Stimulated activated CD4-positive, alpha-beta T cell treated with anti-CD3 and anti-CD28 coated beads, Interleukin-4, amount 100 ng/mL, for 24 hours (primary cell): ENCODE results near the gene OSBPL2.
A peak's percentile ranks its signal among the peaks of the same experiment; 100 is the strongest.

ENCODE experiments used
- DNase-seq: peaks from one replicate; pipeline ENCODE4 v3.0.0-alpha.2; 2020

The OSBPL2 gene

DNA sequence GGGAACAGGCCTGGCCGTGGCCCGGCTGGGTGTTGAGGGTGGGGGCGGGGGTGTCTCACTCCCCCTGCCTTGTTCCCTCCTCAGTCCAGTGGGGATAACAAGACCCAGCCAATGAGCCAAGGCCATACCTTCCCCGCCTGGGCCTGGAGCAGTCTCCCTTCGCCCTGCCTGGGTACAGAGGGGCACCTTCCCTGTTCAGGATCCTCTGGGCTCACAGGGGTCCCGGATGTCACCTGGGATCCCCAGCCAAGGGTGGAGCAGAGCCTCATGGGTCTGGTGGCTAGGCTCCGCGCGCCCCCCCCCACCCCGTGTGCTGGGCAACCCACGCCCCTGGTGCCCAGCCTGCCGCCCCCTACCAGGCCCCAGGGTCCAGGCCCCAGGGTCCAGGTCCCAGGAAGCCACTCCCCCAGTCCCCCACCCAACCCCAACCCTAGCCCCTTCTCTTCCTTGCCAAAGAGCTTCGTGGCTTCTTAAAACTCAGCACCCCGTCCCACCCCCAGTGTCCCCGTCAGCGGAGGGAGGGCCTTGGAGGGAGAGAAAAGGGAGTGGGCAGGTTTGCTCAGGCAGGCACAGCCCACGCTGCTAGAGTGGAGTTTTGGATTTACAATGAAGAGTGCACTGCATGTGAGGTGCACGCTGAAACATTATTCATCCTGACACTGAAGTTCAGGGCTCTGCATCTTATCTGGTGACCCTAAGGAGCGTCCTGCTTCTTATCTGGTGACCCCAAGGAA lies 30.1 kb upstream of the OSBPL2 start:
- no peak for DNase-seq

DNA sequence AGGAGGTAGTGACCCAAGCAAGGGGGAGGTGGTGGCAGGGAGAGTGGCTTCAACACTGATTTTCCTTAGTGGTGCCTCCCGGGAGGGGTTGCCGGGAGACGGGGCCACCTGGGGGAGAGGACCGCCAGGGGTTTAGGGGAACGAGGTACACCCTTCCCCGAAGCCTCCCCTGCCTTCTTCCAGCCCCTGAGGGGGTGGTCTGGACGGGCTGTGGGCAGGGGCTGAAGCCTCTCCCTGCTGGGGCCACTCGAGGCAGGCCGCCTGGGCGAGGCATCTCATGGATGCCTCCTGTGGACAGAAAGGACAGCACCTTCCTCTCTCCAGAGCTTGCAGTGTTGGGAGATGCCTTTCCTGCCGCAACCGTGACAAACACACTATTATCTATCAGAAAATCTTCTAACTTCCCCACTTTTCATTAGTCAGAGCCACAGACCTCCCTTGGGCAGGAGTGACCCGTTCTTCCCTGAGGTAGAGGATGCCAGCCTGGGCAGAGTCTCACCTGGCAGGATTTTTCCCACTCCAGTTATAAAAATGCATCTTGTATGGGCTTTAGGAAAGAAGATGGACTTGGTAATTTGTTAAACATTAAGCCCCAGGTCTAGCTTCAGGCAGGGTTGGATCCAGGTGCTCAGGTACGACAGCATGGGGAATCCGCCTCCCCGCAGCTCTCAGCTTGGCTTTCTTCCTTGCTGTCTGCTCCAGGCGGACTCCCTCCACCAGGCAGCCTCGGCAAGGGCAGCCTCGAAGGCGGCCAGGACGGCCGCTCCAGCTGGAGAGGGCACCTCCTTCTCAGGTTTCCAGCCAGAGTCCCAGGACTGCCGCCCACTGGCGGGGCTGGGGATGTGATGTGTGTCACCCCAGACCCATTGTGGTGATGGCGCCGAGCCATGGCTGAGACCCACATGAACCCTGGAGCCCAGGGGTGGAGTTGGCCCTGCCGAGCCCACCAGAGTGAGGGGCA lies 29.2 kb upstream of the OSBPL2 start:
- DNase-seq, result no peak

DNA sequence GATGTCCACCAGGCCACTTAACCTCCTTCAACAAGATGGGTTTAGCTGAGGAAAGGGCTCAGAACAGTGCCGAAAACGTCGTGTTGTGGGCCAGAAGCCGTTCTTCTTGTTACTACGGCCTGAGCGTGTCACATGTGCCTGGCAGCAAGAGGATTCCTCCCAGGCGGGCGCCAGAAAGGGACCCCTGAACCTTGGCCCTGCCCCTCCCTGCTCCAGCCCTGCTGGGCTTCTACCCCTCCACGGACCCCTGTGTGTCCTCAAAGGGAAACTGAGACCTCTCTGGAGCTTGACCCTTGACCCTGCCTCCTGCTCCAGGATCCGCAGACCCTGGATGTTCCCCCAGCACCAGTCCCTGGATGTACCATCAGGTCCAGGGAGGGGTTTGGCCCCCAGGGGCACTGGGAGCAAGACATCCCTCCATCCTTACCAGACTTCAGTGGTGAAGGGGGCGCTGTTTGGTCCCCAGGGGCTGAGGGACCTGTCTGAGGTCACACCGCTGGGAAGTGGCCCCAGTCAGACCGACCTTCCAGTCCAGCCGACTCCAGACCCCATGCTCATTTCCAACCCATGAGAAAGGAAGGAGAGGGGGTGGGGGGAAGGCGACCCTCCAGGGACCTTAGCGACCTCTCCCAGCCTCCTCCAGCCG lies 28.3 kb upstream of the OSBPL2 start:
- DNase-seq, result no peak

DNA sequence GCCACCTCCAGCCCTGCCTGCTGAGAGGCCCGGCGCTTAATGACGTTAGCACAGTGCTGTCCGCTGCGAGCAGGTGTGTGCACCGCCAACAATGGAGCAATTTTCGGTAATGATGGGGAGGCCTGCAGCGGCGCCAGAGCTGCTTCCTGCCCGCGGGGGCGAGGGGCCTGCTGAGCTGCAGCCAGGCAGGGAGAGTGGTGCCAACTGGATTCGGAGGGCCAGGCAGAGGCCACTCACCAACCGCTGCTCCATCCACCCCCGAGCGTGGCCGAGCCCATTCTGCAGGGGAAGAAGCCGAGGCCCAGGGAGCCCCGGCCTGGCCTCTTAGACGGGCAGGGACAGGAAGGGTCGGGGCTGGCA lies 27.8 kb upstream of the OSBPL2 start:
- no peak for DNase-seq

DNA sequence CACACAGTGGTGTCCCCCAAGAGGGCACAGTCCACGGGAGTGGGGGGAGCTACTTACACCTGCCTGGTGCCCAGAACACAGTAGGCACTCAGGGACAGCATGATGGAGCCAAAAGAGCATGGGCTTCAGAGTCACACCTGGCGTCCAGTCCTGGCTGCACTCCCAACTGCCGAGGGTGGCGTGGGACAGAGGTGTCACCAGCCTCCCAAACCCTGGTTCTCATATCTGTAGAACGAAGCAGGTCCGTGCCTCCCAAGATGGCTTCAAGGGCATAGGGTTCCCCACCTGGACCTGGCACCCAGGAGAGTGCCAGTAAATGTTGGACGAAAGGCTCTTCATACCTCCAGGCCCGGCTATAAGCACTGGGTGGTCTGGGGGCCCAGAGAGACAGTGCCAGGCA lies 27.1 kb upstream of the OSBPL2 start:
- no peak for DNase-seq

DNA sequence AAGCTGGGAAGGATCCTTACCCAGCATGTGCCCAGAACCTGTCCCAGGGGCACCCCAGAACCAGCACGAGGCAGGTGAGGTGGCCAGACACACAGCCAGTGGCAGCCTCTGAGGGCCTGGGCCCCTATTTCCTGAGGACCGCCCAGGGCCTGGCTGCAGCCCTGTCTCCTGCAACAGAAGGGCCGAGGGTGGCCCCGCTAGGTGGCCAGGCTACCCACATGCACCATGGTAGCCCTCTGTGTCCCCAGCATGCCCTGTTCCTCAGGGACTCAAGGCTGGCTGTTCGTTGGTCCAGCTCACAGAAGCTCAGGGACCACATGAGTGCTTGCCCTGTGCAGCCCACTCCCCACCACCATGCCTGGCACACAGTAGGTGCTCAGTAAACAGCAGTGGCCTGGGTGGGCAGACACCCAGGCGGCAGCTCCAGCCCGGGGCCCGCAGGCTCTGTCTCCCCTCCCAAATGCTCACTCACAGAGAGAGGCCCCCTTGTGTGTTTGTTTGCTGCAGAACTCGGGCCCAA lies 26.5 kb upstream of the OSBPL2 start:
- no peak for DNase-seq

DNA sequence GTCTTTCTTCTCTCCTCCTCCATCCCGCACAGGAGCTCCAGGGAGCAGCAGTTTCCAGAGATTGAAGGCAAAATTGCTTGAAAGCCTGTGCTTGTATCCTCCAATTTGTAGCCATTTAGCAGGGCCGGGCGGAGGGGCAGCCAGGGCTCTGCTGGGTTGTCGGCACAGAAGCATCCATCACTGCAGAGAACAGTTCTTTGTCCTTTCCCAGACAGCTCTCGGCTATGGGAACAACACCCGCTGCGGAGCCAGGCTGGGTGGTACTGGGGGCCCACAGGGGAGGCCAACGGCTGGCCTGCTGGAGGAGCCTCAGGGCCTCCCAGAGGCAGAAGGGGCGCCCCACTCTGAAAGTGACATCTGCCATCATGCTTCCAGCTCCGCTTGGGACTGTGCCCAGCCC lies 26.0 kb upstream of the OSBPL2 start:
- no peak for DNase-seq

DNA sequence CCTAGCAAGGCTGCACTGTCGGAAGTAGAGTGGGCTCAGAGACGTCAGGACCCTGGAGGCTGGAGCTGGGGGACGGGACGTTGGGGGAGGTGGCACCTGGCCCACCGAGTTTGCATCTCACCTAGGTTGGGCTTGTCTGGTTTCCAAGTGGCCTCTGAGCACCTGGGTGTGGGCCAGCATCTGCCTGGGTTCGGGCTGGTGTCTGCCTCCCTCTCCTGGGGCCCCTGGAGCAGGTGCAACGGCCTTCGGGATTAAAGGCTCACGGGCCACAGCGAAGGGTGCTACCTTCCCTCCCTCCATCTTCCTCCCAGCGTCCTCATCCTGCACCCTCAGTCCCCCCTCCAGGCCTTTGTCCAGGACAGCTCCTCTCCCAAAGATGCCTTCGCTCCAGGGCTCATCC lies 24.3 kb upstream of the OSBPL2 start:
- no peak for DNase-seq

DNA sequence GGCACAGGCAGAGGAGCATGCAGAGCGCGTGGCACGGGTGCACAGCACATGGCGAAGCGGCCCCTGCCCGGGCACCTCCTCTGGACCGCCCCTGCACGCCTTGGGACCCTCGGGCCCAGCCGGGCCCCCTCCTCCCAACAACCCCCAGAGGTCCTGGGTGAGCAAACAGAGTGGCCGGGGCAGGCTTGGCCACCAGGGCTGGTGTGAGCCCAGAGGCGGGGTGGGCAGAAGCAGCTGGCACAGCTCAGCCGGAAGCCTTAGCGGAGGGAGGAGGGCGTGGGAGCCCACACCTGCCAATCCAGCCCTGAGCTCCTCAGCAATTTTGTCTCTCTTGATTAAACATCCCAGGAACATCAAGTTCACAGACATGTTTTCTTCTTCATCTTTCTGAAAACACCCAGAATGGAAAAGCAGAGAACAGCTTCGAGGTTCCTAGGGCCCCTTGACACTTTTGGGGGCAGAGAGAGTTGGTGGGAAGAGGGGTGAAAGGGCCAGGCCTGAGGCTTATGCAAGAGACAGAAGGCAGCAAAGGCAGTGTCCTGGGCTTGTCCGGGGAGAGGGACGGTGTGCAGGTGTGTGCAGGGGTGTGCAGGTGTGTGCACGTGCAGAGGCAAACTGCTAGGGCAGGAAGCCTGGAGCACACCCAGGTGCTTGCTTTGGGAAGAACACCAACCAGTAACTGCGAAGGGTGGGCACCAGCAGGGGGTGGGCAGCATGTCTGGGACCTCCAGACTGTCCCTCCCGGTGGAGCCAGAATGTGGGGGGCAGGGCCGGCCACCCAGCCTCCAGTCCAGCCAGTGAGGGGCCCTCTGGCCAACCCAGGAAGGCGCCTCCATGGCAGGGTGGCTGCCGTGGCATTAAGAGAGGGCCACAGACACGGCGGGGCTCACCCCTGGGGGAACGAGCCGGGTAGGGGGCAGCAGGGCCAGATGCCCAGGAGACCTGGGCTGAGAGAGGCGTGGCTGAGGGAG lies 23.0 kb upstream of the OSBPL2 start:
- no peak for DNase-seq

DNA sequence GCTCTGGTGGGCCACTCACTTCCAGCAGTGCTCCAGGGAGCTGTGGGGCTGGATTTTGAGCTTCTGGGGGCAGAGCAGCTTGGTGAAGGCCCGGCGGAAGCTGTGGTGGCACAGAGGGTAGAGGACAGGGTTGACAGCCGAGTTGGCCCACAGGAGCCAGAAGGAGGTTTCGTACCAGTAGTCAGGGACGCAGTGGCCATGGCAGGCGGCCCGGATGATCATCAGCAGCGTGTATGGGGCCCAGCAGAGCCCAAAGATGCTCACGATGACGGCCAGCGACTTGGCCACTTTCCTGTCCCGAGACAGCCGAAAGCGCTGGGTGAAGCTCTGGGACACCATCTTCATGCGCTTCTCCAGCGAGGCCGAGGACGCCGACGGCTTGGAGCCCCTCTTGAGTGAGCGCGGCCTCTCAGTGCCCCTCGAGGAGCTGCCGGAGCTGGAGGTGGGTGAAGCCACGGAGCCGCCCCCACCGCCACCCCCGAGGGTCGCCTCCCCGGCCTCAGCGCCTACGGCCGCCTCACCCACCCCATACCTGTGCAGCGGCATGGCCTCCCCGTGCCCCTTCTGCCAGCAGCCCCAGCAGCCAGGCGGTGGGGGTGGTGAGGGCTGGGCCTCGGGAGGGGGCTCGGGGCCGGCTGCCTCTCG lies 22.2 kb upstream of the OSBPL2 start:
- DNase-seq, result no peak

DNA sequence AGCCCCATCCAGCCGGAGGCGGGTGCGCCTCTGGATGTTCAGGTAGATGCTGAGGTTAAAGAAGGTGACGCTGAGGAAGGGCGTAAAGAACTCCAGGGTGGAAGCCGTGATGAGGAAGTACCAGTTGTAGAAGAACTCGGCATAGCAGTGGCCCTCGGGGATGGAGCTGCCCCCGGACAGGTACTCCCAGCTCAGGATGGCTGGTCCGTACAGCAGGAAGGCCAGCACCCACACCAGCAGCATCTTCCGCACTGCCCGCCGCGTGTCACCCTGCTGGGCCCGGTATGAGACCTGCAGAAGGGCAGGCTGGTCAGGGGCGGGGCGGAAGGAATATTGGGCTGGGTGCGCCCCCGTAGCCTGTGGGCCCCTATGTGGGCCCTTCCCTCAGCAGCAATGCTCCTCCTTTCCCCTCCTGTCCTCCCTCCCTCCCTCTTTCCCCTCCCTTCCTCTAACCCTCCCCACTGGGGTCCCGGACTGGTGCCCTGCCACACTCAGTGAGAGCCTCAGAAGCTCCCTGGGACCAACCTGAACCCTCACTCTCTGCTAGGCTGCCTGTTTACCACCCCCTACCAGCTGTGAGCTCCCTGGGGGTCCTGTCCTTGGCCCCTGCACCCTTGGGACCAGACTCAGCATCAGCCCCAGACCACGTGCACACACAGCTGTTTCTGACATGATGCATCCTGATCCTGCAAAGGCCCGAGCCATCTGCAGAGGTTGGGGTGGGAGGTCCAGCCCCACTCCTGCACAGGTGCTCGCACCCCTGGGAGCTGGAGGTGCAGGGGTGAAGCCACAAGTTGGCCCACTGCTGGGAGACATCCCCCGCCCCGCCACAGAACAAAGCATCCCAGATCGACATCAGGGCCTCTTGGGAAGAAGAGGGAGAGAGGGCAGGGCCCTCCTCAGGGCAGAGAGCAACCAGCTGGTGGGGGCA lies 21.4 kb upstream of the OSBPL2 start:
- DNase-seq, result no peak

DNA sequence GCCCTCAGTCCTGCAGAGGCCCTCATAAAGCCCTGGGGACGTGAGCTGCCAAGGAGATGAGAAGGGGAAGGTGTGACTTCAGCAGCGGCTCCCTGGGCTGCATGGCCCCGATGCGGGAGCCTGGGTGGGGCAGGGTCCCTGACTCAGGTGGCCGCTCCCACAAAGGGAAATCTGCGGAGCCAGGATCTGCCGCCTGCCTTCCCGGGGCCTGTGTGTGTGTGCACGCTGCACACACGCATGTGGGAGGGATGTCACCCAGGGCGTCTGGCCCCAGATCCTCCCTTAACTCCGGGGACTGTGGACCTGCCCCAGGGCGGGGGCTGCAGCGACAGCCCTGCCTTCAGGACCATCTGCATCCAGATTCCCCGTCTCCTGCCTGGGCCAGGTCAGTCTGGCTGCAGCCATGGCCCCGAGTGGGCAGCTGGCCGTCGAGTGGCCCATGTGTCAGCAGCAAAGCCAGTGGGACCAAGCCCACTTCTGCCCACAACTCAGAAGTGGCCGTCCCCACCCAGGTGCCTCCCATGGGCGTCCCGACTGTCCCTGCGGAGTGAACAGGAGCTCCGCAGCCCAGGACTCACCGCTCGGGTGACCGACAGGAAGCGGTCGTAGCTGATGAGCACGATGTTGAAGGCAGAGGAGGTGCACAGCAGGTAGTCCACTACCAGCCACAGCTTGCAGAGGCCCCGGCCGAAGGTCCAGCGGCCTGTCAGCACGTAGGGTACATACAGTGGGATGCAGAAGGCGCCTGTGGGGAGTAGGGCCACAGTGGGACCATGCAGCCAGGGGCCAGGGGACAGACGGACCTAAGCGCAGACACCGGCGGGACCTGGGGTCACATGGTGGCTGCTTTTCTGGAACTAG lies 20.2 kb upstream of the OSBPL2 start:
- DNase-seq, result no peak

DNA sequence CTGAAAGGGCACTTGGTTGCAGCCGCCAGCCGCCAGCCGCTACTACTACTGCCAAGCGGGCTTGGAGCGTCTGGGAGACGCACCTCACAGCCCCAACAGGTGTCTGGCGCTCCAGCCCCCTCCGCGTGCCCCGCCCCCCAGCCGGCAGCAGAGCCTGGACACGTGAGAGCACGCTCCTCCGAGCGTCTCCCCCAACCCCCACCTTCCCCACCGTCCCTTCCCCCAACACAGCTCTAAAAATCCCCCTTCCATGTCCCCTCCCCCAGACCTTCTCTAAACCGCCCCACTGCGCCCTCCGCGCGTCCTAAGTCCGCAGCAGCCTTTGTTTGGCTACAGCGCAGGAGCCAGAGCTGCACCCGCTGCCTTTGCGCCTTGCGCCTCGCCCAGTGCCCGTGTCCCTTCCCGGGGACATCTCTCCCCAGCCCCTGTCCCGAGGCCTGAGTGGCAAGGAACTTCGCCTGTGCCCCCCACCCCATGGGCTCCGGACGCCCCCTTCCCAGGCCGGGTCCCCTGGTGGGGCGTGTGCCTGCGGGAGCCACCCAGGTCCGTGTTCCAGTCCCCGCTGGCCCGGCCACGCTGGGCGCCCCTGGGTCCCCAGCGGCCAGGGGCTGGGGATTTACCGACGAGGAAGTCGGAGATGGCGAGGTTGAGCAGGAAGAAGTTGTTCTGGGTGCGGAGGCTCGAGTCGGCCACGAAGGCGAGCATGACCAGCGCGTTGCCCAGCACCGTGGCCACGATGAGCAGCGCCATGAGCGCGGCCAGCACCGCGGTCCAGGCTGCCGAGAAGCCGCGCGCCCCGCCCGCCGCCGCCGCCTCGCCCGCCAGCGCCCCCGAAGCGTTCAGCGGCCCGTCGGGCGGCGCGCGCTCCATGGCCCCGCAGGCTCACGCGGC lies 19.0 kb upstream of the OSBPL2 start:
- DNase-seq, result no peak

DNA sequence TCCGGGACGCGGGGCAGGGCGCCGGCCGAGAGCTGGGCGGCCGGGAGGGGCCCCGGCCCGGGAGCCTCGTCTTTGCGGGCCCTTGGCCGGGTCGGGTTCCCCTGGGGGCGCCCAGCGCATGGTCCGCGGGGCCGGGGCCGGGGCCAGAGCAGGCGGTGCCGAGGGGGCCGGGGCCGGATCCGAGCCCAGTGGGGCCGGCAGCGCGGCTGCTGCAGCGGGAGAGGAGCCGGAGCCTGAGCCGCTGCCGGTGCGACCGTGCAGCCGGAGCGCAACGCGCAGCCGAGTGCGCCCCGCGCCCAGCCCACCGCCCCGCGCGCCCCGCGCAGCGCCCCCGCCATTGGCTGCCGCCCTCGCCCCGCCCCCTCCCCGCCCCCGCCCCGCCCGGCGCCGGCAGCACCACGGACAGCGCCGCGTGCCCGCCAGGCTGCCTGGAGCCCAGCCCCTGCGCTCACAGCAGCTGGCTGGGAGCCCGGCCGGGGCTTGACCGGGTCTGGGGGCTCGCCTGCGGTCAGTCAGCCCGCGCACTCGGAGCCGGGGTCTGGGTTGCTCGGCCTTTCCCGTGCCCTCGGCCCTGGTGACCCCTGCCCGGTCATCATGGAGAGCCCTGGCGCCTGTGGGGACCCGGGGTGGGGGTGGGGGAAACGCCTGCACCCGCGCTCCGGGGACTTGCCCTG lies 18.2 kb upstream of the OSBPL2 start, which contains the start of gene HRH3:
HRH3 (minus strand) TSS at position 287 of the 674 bp plus-strand sequence. CDS start 308 bp downstream, outside the sequence.
- peak; percentile 39 for DNase-seq

DNA sequence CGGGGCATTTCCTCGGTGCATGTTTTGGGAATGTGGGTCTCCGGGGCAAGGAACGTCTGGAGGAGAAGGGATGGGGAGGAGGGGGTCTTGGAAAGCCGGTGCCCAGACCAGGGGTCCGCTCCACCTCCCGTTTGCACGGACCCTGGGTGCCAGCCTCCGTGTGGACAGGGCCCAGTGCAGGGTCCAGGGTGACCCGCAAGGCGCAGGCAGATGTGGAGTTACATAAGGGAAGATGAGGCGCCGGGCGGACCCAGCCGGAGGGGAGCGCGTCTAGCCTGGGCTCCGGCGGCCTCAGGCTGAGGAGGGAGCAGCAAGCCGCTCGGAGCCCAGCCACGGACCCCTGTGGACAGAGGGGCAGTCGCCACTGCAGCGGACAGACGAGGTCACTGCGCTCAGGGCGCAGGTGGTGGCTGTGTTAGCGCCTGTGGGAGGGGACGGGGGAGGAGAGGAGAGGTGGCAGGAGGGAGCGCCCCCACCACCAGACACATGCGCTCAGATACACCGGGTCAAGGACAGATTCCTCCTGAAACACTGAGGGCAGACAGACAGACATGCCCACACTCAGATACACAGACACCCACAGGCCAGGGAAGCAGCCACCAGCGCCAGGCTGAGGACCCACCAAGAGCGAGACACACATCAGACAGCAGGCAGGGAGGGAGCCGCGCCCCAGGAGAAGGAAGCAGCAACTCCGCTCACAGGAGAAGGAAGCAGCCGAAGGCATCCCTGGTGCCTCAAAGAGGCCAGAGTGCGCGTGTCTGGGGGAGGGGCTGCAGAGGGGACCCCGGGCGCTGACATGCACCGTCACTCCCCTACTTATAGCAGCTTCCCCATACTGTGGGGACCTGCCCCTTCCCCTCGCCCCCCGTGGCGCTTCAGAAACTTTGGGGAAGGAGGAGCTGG lies 17.4 kb upstream of the OSBPL2 start:
- no peak for DNase-seq

DNA sequence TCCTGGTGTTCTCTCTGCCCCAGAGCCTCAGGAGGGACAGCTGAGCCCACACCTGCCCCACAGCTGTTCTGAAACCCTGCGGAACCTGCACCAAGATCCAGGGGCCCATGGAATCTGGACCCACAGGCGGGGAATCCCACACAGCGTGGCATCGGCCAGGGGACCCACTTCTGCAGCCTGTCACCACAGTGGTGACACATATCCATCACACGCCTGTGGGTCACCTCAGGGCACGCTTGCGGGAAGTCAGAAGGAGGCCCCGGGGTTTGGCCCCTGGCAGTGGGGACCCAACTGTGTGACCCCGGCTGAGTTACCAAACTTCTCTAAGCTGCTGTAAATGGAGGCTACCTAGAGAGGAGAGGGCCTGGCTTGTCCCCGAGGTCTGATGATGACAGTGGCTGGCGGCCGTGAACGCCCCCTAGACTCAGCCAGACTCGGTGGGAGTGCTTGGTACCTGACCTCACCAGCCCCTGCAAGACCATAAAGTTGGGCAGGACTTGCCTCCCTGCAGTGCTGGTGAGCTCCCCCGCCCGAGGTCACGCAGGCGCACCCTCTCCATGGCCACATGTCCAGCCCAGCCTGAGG lies 16.0 kb upstream of the OSBPL2 start:
- DNase-seq, result no peak
